Astrocyte (in vitro differentiated cells and primary cell): ENCODE data around the gene XPNPEP3. TPM values are rescaled to one million over a fixed set of nuclear protein-coding genes. Genes with fewer than 3 reads are reported as not detected.

Source experiments
- DNase-seq: peaks from one replicate; pipeline ENCODE4 v3.0.0-alpha.2; 2010; ENCODE audit warnings: low read depth
- FAIRE-seq: peaks from 2 replicates; lab custom pipeline; 2011; peaks lifted over from hg19 to GRCh38; lab: Jason Lieb, UNC
- H2AFZ ChIP-seq: 2 replicates; pipeline ENCODE4 v1.6.0; 2012; ENCODE audit warnings: low read depth, low read length, inconsistent platforms
- H3K27ac ChIP-seq: 2 replicates; pipeline ENCODE4 v1.5.1; 2011; ENCODE audit warnings: low read depth, low read length, inconsistent platforms
- H3K27me3 ChIP-seq: 2 replicates; pipeline ENCODE4 v1.6.0; 2011; ENCODE audit warnings: low read length, inconsistent platforms; ENCODE audit not compliant: insufficient read depth
- H3K36me3 ChIP-seq: 2 replicates; pipeline ENCODE4 v1.5.1; 2011; ENCODE audit warnings: low read length, inconsistent platforms; ENCODE audit not compliant: insufficient read depth
- H3K4me1 ChIP-seq: 2 replicates; pipeline ENCODE4 v1.5.1; 2011; ENCODE audit warnings: low read length, inconsistent platforms; ENCODE audit not compliant: insufficient read depth
- H3K4me2 ChIP-seq: 2 replicates; pipeline ENCODE4 v1.6.0; 2012; ENCODE audit warnings: low read length, inconsistent platforms
- H3K4me3 ChIP-seq: 2 replicates; pipeline ENCODE4 v1.5.1; 2011; ENCODE audit warnings: low read depth, mild to moderate bottlenecking, low read length, inconsistent platforms; ENCODE audit not compliant: insufficient read depth
- H3K79me2 ChIP-seq: 2 replicates; pipeline ENCODE4 v1.6.0; 2012; ENCODE audit warnings: mild to moderate bottlenecking, low read length, inconsistent platforms; ENCODE audit not compliant: insufficient read depth
- H3K9ac ChIP-seq: 2 replicates; pipeline ENCODE4 v1.6.0; 2012; ENCODE audit warnings: mild to moderate bottlenecking, low read length, inconsistent platforms
- H3K9me3 ChIP-seq: 2 replicates; pipeline ENCODE4 v1.5.1; 2012; ENCODE audit warnings: low read depth, mild to moderate bottlenecking, low read length, inconsistent platforms; ENCODE audit not compliant: insufficient read depth
- H4K20me1 ChIP-seq: 2 replicates; pipeline ENCODE4 v1.6.0; 2012; ENCODE audit warnings: low read length, inconsistent platforms; ENCODE audit not compliant: insufficient read depth
- H3K27ac Mint-ChIP-seq: one replicate; pipeline ENCODE4 v1.8.0; 2021; ENCODE audit warnings: mild to moderate bottlenecking, mixed read lengths; ENCODE audit not compliant: unreplicated experiment
- H3K27me3 Mint-ChIP-seq: one replicate; pipeline ENCODE4 v1.8.0; 2021; ENCODE audit warnings: low read depth, mixed read lengths; ENCODE audit not compliant: unreplicated experiment
- H3K36me3 Mint-ChIP-seq: one replicate; pipeline ENCODE4 v1.8.0; 2021; ENCODE audit warnings: low read depth, mixed read lengths; ENCODE audit not compliant: unreplicated experiment
- H3K4me1 Mint-ChIP-seq: one replicate; pipeline ENCODE4 v1.8.0; 2021; ENCODE audit warnings: low read depth, mixed read lengths; ENCODE audit not compliant: unreplicated experiment
- H3K4me3 Mint-ChIP-seq: one replicate; pipeline ENCODE4 v1.8.0; 2021; ENCODE audit warnings: mild to moderate bottlenecking, moderate library complexity, mixed read lengths; ENCODE audit not compliant: unreplicated experiment
- H3K9me3 Mint-ChIP-seq: one replicate; pipeline ENCODE4 v1.8.0; 2021; ENCODE audit warnings: mild to moderate bottlenecking, mixed read lengths; ENCODE audit not compliant: unreplicated experiment
- CTCF ChIP-seq: IDR thresholded peaks from 2 replicates; pipeline ENCODE4 v1.5.1; 2011; ENCODE audit warnings: low read depth, mild to moderate bottlenecking, inconsistent platforms, low read length, moderate library complexity; ENCODE audit not compliant: insufficient read depth
- EZH2 ChIP-seq: IDR thresholded peaks from 2 replicates; pipeline ENCODE4 v1.6.1; 2012; ENCODE audit warnings: mild to moderate bottlenecking, low read length, inconsistent platforms; ENCODE audit not compliant: insufficient read depth
- microRNA-seq: library from miRNA; unstranded; fragments of <30 nt; microRNA quantifications from one replicate; pipeline ENCODE4 v1.2.0, GENCODE V29; 2020
- total RNA-seq: library from RNA; stranded (reverse); gene quantifications from 2 replicates; pipeline ENCODE4 v1.2.1, GENCODE V29; 2021

The XPNPEP3 gene
- total RNA-seq, 1 donor from 2014 or later, result 21.8 TPM

DNA sequence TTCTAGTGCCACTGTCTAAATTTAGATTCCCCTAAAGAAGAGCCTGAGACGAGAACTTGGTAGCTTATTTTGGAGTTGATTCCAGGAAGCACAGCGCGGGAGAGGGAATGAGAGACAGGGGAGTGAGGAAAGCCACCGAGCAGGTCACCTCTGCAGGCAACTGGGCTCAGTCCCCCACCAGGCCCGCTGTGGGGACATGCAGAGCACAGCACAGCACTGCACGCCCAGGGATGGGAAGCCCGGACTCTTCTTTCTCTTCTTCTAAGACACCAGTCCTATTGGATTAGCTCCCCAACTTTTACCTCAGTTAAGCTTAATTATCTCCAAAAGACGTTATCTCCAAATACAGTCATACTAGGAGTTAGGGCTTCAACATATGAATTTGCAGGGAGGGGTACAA, 122.9 kb downstream of the XPNPEP3 start:
- no peak overlapping the region for H3K4me2 ChIP-seq
- Mint-ChIP-seq H3K4me1 (peaks cover 2% of the 10 kb centered on the region), H3K9me3 (no peaks in the 10 kb centered on the region), H3K27me3 (no peaks in the 10 kb centered on the region), H3K27ac (no peak overlapping the region), H3K4me3 (no peak overlapping the region), H3K36me3 (no peaks in the 10 kb centered on the region)
- H4K20me1 ChIP-seq, result no peaks in the 10 kb centered on the region
- no peak for TF ChIP-seq CTCF
- TF ChIP-seq EZH2, result no peak
- no peak overlapping the region for H2AFZ ChIP-seq
- no peaks in the 10 kb centered on the region for H3K9me3 ChIP-seq
- no peaks in the 10 kb centered on the region for H3K79me2 ChIP-seq
- no peak for DNase-seq
- no peaks in the 10 kb centered on the region for H3K27me3 ChIP-seq
- no peaks in the 10 kb centered on the region for H3K36me3 ChIP-seq
- no peak for FAIRE-seq
- no peak overlapping the region for H3K27ac ChIP-seq
- H3K4me3 ChIP-seq, result no peak overlapping the region
- no peaks in the 10 kb centered on the region for H3K4me1 ChIP-seq
- H3K9ac ChIP-seq, result no peak overlapping the region

Small RNAs within 50 kb of the gene (microRNA-seq; reads per million reads assigned to microRNA genes)
- gene MIR4766, result 0.82 reads per million

Other genes with a start within 250 kb of the XPNPEP3 start
- gene MRTFA, start 220.4 kb upstream of the XPNPEP3 start, total RNA-seq, result 67.0 and 74.3 TPM in 2 replicates
- gene MCHR1, start 177.7 kb upstream of the XPNPEP3 start, total RNA-seq, result 0.96 and 1.8 TPM in 2 replicates
- gene SLC25A17, start 37.8 kb upstream of the XPNPEP3 start, total RNA-seq, result 24.6 and 24.8 TPM in 2 replicates
- gene ST13, start 509 bp upstream of the XPNPEP3 start, total RNA-seq, result 236 and 248 TPM in 2 replicates
- gene DNAJB7, start 5.0 kb downstream of the XPNPEP3 start, total RNA-seq, result not detected in 2 replicates
- 49.4 and 54.6 TPM in 2 replicates for gene RBX1, start 94.2 kb downstream of the XPNPEP3 start, total RNA-seq
- 54.4 and 64.7 TPM in 2 replicates for gene EP300, start 235.4 kb downstream of the XPNPEP3 start, total RNA-seq